Measurements from ENCODE around the gene CYP21A2.
"Not testable (repeated sequence)": the region's sequence is repeated elsewhere in the genome, so short reads cannot be mapped to it uniquely, and the experiment has no call there.

The CYP21A2 gene
- 0.09 to 0.12 reads per million in 2 experiments for total RNA-seq

- DNase-seq (ENCODE audit: low read depth), result not testable (repeated sequence)
Observed at GRCh38 chr6:32037598-32038524, at the start of gene CYP21A2. TSS of gene CYP21A2 (plus strand) at chr6:32038415. CDS start at chr6:32038423, 8 bp downstream.

- not testable (repeated sequence) for DNase-seq (ENCODE audit: low read depth)
Observed at GRCh38 chr6:31989363-31989762, 48.9 kb upstream of the CYP21A2 start.

GRCh38 chr6:31994421-31994820 is 43.8 kb upstream of the CYP21A2 start:
- DNase-seq (ENCODE audit: low read depth), result not testable (repeated sequence)

DNA sequence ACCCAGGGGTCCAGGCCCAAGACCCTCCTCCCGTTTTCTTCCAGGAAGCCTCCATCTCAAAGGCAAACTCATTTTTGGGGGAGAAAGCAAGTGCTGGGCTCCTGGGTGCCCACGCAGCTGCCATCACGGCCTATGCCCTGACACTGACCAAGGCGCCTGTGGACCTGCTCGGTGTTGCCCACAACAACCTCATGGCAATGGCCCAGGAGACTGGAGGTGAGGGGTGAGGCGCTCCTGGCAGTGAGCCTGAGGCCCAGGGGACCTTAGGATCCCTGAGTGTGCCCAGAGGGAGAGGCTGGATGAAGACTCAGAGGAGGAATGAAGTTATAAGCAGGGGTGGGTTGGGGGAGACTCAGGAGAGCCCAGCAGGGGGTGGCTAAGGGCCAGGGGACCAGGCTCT is 41.8 kb upstream of the CYP21A2 start:
- DNase-seq (ENCODE audit: low read depth), result not testable (repeated sequence)

DNA sequence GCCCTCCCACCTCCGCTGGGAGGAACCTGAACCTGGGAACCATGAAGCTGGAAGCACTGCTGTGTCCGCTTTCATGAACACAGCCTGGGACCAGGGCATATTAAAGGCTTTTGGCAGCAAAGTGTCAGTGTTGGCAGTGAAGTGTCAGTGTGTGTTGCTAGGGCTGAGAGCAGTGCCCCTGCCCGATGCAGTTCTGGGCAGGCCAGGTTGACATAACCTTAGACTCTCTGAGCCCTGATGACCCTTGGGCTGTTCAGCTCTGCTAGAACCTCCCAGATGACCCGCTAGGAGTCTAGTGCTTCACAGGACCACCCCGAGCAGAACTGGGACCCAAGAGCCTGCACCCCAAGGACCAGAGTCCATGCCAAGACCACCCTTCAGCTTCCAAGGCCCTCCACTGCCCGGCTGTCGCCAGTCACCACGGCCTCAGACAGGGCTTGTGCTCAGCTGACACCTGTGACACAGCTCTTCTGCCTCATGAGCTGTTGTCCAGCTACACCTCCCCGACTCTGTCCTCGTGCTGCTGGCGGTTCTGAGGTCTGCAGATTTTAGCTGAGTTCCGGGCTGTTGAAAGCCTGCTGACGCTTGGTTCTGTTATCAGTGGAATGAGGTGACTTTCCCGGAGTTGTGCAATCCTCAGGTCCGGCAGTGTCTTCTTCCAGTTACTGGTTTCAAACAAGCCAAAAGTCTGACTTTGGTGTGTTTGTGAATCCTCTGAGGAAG is 35.5 kb upstream of the CYP21A2 start:
- DNase-seq (ENCODE audit: low read depth), result not testable (repeated sequence)

- DNase-seq (ENCODE audit: low read depth), result not testable (repeated sequence)
Observed at GRCh38 chr6:32003301-32003700, 34.9 kb upstream of the CYP21A2 start.

GRCh38 chr6:32004393-32004792 is 33.8 kb upstream of the CYP21A2 start:
- not testable (repeated sequence) for DNase-seq (ENCODE audit: low read depth)

DNA sequence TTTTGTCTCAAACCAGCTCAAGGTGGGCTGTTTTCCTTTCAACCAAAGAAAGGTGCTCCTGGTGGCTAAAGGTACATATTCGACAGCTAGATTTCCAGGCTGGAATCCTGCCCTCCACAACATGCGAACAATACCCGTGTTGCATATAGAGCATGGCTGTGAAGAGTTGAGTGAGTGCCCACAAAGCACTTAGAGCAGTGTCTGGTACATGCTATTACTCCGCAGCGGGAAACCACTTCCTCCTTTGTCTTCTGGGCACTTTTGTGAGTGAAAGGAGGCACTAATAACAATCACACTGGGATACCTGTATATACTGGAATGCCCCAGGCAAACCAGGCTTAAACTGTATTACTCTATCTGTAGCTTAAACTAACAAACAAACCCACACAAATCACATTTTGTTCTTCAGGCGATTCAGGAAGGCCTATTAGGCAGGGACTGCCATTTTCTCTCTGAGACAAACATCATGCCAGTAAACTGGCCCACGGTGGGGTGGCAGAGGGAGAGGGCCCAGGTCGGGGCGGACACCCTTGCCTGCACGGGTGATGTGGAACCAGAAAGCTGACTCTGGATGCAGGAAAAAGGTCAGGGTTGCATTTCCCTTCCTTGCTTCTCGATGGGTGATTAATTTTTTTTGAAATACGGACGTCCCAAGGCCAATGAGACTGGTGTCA is 33.2 kb upstream of the CYP21A2 start:
- DNase-seq (ENCODE audit: low read depth), result not testable (repeated sequence)

DNA sequence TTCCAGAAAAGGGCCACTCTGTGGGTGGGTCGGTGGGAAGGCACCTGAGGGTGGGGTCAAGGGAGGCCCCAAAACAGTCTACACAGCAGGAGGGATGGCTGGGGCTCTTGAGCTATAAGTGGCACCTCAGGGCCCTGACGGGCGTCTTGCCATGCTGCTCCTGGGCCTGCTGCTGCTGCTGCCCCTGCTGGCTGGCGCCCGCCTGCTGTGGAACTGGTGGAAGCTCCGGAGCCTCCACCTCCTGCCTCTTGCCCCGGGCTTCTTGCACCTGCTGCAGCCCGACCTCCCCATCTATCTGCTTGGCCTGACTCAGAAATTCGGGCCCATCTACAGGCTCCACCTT is 32.7 kb upstream of the CYP21A2 start:
- DNase-seq (ENCODE audit: low read depth), result not testable (repeated sequence)

- not testable (repeated sequence) for DNase-seq (ENCODE audit: low read depth)
Observed at GRCh38 chr6:32005991-32006529, 32.2 kb upstream of the CYP21A2 start.

- not testable (repeated sequence) for DNase-seq (ENCODE audit: low read depth)
Observed at GRCh38 chr6:32007086-32007485, 31.1 kb upstream of the CYP21A2 start.

DNA sequence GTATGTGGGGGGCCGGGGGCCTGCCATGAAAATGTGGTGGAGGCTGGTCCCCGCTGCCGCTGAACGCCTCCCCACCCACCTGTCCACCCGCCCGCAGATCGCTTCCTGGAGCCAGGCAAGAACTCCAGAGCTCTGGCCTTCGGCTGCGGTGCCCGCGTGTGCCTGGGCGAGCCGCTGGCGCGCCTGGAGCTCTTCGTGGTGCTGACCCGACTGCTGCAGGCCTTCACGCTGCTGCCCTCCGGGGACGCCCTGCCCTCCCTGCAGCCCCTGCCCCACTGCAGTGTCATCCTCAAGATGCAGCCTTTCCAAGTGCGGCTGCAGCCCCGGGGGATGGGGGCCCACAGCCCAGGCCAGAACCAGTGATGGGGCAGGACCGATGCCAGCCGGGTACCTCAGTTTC is 30.2 kb upstream of the CYP21A2 start:
- not testable (repeated sequence) for DNase-seq (ENCODE audit: low read depth)

DNA sequence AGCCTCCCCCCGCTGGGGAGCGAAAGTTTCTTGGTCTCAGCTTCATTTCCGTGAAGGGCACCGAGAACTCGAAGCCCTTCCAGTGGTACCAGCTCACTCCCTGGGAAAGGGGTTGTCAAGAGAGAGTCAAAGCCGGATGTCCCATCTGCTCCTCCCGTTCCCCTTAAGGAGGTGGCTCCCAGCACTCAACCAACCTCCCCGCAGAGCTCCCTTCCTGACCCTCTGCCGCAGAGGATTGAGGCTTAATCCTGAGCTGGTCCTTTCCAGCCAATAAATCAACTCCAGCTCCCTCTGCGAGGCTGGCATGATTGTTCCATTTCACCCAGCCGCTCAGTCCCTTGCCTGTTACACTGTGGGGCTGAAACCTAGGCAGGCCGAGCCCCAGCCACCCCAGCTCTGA is 29.6 kb upstream of the CYP21A2 start:
- not testable (repeated sequence) for DNase-seq (ENCODE audit: low read depth)

DNA sequence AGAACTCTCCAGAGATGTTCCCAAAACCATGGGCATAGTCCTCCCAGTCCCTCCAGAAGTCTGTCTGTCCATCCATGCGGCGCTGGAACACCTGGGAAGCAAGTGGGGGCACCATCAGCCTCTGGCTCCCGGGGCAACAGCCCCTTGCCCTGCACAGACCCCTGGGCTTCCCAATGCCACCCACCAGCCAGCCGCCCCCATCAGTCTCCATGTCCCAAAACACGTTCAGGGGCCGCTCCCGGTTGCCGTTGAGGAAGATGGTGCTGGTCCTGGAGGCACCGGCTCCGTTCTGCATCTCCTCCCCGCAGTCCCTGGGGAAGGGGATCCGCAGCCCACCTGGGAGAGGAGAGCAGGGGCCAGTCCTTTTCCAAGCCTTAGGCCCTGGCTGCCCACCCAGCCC is 28.7 kb upstream of the CYP21A2 start:
- DNase-seq (ENCODE audit: low read depth), result not testable (repeated sequence)

DNA sequence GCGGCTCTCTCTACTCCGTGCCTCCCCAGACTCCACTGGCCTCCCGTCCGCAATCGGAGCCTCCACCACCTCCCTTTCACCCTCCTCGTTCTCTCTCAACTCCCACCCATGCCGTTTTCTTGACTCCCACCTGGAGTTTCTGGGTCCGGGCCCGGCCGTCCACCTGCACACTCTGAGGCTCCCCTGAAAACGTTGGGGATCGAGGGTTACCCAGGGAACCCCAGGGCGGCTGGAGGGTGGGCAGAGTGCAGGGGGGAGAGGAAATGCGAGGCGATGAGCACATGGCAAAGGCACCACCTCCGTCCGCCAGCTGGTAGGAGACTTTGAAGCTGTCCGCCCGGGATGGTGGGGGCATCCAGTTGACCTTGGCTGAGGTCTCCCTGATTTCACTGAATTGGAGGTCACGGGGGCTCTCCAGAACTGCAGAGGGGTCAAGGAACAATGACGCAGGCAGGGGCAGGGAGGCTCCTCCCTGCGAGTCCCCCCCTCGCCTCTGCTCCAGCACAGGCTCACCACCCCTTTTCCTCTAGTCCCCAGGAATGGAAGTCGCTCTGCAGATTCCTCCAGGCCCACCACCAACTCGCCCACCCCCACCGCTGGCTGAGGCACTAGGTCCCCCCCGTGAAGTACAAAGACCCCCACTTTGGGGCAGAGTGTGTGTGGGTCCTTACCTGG is 27.2 kb upstream of the CYP21A2 start:
- DNase-seq (ENCODE audit: low read depth), result not testable (repeated sequence)

DNA sequence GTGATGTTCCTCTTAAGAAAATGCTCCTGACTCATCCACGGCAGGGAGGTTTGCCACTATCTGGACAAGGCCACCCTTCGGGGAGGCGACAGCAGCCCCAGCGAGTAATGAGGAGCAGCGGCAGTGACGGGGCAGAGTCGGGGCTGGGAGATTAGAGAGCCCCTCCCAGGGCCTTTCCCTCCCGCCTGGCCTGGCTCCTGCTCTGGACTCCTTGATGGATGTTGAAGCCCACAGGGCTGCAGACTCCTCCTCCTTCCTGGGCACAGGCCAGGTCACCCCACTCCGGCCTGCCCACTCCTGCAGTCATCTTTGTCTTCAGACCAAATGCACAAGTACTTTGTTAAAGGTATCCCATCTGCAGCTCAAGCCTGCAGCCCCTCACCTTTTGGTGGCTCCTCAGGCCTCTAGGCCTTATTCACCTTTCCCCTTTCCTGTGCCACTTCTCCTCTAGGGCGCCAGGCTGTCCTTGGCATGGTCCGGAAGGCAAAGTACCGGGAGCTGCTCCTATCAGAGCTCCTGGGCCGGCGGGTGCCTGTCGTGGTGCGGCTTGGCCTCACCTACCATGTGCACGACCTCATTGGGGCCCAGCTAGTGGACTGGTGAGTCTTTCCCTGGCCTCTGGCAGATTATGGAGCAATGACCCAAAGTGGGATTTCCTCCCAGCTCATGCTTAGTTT is 25.1 kb upstream of the CYP21A2 start:
- DNase-seq (ENCODE audit: low read depth), result not testable (repeated sequence)

DNA sequence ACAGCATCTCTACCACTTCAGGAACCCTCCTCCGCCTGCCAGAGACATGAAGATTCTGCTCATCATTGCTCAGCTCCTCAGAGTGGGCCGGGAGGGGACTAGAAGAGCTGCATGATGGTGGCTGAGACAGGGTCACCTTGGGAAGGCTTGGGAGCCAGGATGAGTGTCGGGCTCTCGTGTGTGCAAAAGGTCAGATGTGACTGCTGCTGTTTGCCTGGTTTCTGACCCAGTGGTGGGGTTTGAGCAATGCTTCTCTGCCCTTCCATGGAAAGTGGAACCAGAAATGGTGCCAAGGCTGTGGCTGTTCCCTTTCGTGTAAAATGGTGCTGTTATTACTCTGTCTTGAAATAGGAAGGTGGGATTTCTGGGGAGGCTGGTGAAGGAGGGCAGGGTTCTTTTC is 24.5 kb upstream of the CYP21A2 start:
- not testable (repeated sequence) for DNase-seq (ENCODE audit: low read depth)

DNA sequence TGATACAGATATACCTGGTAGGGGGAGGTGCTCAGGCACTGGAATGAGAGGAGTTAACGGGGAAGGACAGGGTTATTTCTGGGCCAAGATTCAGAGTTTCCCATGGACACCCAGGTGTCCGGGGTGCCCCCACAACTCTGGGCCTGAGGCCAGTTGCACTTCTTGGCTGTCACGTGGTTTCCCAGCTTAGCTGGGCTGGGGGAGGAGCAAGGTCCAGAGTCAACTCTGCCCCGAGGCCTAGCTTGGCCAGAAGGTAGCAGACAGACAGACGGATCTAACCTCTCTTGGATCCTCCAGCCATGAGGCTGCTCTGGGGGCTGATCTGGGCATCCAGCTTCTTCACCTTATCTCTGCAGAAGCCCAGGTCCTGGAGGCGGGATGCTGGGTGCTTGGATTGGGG is 23.7 kb upstream of the CYP21A2 start, which contains the start of gene C4B:
C4B (plus strand) TSS at position 249 of the 400 bp plus-strand sequence; CDS start at position 300, 51 bp downstream.
- DNase-seq (ENCODE audit: low read depth), result not testable (repeated sequence)

DNA sequence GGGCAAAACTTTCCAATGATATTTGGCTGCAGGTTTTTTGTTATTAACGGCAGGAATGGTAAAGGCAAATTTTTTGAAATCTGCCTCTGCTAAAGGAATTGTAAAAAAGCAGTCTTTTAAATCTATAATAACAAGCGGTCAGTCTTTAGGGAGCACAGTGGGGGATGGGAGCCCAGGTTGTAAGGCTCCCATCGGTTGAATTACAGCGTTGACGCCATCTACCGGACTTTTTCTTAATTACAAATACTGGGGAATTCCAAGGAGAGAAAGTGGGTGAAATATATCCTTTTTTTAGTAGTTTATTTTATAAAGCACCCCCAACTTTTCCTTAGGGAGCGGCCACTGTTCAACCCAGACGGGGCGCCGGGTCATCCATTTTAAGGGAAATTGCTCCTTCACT is 16.1 kb upstream of the CYP21A2 start:
- DNase-seq (ENCODE audit: low read depth), result not testable (repeated sequence)

GRCh38 chr6:32028631-32029030 is 9.6 kb upstream of the CYP21A2 start:
- not testable (repeated sequence) for DNase-seq (ENCODE audit: low read depth)

DNA sequence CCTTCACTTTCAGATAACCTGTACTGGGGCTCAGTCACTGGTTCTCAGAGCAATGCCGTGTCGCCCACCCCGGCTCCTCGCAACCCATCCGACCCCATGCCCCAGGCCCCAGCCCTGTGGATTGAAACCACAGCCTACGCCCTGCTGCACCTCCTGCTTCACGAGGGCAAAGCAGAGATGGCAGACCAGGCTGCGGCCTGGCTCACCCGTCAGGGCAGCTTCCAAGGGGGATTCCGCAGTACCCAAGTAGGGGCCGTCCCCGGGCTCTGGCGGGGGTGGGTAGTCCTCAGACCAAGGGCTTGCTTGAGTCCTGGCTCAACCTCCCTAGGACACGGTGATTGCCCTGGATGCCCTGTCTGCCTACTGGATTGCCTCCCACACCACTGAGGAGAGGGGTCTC is 8.7 kb upstream of the CYP21A2 start:
- not testable (repeated sequence) for DNase-seq (ENCODE audit: low read depth)
